SH-SY5Y (cell line): ENCODE results near the gene KRTCAP2.

Experiments
- GATA2 ChIP-seq: IDR thresholded peaks from 2 replicates; pipeline ENCODE4 v1.6.1; 2011; ENCODE audit warnings: mild to moderate bottlenecking, low read depth, low read length
- GATA3 ChIP-seq: IDR thresholded peaks from 2 replicates; pipeline ENCODE4 v1.6.1; 2011; ENCODE audit warnings: low read depth, mild to moderate bottlenecking, low read length, moderate library complexity

GRCh38 chr1:155200920-155201319 lies 27.8 kb upstream of the KRTCAP2 start:
- TF ChIP-seq GATA2: no peak
- TF ChIP-seq GATA3: no peak
